Left colon (tissue), 2 donors: ENCODE measurements around the gene NT5DC2. TPM values are rescaled to one million over a fixed set of nuclear protein-coding genes. Genes with fewer than 3 reads are reported as not detected.

ENCODE experiments used
- ATAC-seq: fragments of 200-7000 bp; cut with Tn5 transposase; one replicate; pipeline ENCODE4 v1.9.1; 2020; ENCODE audit warnings: mild to moderate bottlenecking, moderate library complexity
- DNase-seq, 2 donors: peaks; one replicate each; pipeline ENCODE4 v3.0.0-alpha.2; 2020
- intact Hi-C, 2 donors: fragments of 100-400 bp; cut with DNase I in 1 of 2; cut with micrococcal nuclease in 1 of 2; formaldehyde crosslinking; loops; one replicate each; pipeline versions ENCODE4 v1.11.2 to v1.14.0; 2022; cut with DNase I, micrococcal nuclease
- total RNA-seq, 2 donors: library from RNA; stranded (reverse); fragmentation: NEBNext Ultra II Directional; extraction: Animal tissue kit (Norgen Biotek cat#: 25700); gene quantifications; one replicate each; pipeline ENCODE4 v1.2.1, GENCODE V29; 2021
- donor health status: DM: no; HTN: no; CAD: no.
- donor health status: DM: yes; HTN: yes; CAD: no.

The NT5DC2 gene
- total RNA-seq, 2 donors from 2014 or later: 14.1 to 15.6 TPM

- DNase-seq (no peak), ATAC-seq (peak; percentile 17)
- intact Hi-C loops: no loop called here
These were observed 37.7 kb downstream of the NT5DC2 start for GRCh38 chr3:52495777-52496602.

DNA sequence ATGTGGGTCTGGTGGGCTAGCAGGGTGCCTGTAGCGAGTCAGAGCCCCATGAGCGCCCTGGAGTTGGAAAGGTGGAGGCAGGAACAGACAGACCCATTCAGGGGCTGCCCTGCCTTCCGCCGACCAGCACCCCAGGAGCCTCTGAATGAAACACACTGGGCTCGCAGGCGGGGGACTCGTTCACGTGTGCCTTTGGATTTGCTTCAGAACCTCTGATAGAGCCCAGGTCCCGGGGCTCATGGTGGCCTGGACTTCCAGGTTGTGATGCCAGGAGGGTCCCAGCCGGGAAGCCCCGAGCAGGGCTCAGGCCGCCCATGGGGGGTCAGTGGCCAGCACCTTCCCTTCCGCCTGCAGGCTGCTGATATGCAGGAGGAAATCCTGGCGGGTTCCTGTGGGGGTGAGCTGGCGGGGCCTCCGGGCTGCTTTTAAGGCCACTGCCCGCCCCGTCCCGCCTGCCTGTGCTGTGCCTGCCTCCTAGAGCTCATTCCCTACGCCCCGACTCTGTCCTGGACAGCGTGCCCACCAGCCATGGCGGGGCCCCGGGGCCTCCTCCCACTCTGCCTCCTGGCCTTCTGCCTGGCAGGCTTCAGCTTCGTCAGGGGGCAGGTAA lies 38.7 kb downstream of the NT5DC2 start, which contains the start of gene STAB1:
TSS of gene STAB1 (plus strand) at position 453 of the 610 bp plus-strand sequence. CDS start at position 529, 76 bp downstream.
- DNase-seq: peak in 1 of 2 donors; percentile 29
- no peak for ATAC-seq
- intact Hi-C loops: no loop called here

GRCh38 chr3:52494445-52494844 lies 39.2 kb downstream of the NT5DC2 start:
- ATAC-seq (no peak), DNase-seq (no peak)
- intact Hi-C loops: no loop called here

DNA sequence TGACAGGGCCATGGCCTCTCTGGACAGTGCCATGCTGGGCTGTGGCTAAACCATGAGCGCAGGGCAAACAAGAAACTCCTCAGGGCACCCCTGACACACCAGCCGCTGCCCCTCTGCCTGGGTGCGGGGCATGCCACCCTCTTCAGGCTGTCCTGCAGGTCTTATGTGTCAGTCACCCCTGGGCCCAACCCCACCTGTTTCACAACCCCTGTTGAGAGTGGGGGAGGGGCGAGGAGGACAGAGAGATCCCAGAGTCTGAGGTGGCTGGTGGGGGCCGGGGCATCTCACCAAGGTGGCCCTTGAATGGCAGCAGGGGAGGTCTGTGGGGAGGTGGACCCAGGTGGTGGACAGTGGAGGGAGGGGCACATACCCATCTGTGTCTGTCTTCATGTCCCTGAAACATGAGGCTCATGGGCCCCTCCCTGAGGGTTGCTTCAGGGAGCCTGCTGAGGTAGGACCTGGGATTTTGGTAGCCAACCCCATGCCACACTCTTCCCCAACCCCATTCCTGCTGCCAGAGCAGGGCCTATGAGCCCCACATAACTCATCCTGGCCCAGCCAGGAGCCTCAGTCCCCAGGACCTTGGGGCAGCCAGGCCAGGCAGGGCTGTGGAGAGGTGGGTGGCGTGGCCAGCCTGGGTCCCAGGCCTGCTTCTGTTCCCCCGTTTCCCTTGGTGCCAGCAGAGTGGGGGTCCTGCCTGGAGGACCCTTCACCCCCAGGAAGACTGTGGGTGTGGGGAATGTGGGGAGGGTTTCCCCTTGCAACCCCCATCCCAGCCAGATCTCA lies 40.2 kb downstream of the NT5DC2 start:
- DNase-seq (no peak), ATAC-seq (no peak)
- intact Hi-C loops: no loop called here

GRCh38 chr3:52492059-52492458 lies 41.6 kb downstream of the NT5DC2 start:
- no peak for DNase-seq
- ATAC-seq: no peak
- intact Hi-C loops: no loop called here

GRCh38 chr3:52490939-52491526 lies 42.6 kb downstream of the NT5DC2 start:
- intact Hi-C loops: no loop called here
- ATAC-seq (no peak), DNase-seq (no peak)

DNA sequence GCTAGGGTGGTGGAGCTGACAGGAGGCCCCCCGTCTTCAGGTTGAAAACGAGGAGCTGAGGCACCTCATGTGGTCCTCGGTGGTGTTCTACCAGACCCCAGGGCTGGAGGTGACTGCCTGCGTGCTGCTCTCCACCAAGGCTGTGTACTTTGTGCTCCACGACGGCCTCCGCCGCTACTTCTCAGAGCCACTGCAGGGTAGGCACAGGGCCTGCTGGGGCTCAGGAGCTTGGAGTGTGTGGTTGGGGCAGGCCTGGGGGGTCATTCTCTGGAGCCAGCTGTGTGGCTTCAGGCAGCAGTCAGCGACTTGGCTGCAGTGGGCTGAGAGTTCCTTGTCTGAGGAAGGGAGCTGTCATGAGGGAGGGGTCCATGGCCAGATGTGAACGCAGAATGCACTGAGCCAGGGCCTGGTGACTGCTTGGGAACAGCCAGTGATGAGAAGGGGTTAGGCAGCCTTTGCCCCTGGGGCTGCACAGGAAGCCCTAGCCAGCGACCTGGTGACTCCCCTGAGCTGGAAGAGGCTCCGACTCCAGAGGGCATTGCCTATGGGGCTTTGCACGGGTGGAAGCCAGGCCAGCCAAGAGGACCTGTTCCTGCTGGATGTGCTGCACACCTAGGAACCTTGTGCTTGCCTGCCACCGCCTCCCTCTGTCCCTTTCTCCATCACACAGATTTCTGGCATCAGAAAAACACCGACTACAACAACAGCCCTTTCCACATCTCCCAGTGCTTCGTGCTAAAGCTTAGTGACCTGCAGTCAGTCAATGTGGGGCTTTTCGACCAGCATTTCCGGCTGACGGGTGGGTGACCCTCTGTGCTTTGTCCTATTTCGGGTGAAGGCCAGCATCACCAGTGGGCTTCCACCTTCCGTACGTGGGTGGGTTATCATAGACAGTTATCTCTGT lies 43.4 kb downstream of the NT5DC2 start:
- intact Hi-C loops: no loop called here
- ATAC-seq (no peak), DNase-seq (no peak)

DNA sequence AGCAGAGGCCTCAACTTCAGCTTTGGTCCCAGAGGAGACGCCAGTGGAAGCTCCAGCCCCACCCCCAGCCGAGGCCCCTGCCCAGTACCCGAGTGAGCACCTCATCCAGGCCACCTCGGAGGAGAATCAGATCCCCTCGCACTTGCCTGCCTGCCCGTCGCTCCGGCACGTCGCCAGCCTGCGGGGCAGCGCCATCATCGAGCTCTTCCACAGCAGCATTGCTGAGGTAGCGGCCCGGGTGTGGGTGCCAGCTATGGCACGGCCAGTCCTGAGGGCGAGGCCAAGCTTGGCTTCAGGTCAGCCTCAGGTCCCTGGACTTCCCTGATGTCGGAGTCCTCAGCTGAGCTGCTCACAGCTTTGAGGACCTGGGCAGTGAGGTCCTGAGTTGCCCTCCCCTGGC lies 44.2 kb downstream of the NT5DC2 start:
- intact Hi-C loops: no loop called here
- DNase-seq: no peak
- no peak for ATAC-seq

- no peak for DNase-seq
- no peak for ATAC-seq
- intact Hi-C loops: no loop called here
These were observed 44.9 kb downstream of the NT5DC2 start for GRCh38 chr3:52488746-52489145.

DNA sequence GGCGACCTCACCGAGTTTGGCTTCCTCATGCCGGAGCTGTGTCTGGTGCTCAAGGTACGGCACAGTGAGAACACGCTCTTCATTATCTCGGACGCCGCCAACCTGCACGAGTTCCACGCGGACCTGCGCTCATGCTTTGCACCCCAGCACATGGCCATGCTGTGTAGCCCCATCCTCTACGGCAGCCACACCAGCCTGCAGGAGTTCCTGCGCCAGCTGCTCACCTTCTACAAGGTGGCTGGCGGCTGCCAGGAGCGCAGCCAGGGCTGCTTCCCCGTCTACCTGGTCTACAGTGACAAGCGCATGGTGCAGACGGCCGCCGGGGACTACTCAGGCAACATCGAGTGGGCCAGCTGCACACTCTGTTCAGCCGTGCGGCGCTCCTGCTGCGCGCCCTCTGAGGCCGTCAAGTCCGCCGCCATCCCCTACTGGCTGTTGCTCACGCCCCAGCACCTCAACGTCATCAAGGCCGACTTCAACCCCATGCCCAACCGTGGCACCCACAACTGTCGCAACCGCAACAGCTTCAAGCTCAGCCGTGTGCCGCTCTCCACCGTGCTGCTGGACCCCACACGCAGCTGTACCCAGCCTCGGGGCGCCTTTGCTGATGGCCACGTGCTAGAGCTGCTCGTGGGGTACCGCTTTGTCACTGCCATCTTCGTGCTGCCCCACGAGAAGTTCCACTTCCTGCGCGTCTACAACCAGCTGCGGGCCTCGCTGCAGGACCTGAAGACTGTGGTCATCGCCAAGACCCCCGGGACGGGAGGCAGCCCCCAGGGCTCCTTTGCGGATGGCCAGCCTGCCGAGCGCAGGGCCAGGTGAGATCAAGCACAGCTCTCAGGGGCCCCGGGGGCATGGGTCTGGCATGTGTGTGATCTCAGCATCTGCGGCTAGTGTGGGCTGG lies 45.6 kb downstream of the NT5DC2 start:
- no peak for DNase-seq
- no peak for ATAC-seq
- intact Hi-C loops: no loop called here

- no peak for ATAC-seq
- DNase-seq: no peak
- intact Hi-C loops: no loop called here
These were observed 46.4 kb downstream of the NT5DC2 start for GRCh38 chr3:52487050-52487787.

- DNase-seq (no peak), ATAC-seq (no peak)
- intact Hi-C loops: no loop called here
These were observed 48.8 kb downstream of the NT5DC2 start for GRCh38 chr3:52484680-52485461.

- intact Hi-C loops: no loop called here
- ATAC-seq (no peak), DNase-seq (no peak)
These were observed 49.9 kb downstream of the NT5DC2 start for GRCh38 chr3:52483577-52484381.

DNA sequence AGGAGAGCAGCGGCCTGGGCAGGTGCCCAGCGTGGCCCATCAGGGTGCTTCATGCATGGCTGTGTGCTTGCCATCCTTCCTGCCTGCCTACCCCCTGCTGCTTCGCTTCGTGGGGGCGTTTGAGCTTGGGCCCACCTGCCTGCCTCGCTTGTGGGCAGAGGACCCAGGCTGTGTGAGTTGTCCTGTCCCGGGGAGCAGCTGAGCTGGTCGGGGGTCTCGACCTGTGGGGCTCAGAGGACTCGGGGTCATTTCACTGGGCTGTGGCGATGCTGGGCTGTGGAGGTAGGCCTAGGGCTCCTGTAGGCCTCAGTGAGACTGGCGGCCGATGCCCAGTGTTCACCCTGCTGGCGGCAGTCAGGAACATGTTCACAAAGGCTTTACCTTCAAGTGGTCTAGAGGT lies 50.6 kb downstream of the NT5DC2 start:
- intact Hi-C loops: no loop called here
- no peak for ATAC-seq
- DNase-seq: no peak

GRCh38 chr3:52481819-52482521 lies 51.7 kb downstream of the NT5DC2 start:
- intact Hi-C loops: no loop called here
- no peak for DNase-seq
- ATAC-seq: no peak
